ENCODE data around the gene SYNE2.
"Not testable (repeated sequence)": the region's sequence is repeated elsewhere in the genome, so short reads cannot be mapped to it uniquely, and the experiment has no call there.

Gene SYNE2, protein sequence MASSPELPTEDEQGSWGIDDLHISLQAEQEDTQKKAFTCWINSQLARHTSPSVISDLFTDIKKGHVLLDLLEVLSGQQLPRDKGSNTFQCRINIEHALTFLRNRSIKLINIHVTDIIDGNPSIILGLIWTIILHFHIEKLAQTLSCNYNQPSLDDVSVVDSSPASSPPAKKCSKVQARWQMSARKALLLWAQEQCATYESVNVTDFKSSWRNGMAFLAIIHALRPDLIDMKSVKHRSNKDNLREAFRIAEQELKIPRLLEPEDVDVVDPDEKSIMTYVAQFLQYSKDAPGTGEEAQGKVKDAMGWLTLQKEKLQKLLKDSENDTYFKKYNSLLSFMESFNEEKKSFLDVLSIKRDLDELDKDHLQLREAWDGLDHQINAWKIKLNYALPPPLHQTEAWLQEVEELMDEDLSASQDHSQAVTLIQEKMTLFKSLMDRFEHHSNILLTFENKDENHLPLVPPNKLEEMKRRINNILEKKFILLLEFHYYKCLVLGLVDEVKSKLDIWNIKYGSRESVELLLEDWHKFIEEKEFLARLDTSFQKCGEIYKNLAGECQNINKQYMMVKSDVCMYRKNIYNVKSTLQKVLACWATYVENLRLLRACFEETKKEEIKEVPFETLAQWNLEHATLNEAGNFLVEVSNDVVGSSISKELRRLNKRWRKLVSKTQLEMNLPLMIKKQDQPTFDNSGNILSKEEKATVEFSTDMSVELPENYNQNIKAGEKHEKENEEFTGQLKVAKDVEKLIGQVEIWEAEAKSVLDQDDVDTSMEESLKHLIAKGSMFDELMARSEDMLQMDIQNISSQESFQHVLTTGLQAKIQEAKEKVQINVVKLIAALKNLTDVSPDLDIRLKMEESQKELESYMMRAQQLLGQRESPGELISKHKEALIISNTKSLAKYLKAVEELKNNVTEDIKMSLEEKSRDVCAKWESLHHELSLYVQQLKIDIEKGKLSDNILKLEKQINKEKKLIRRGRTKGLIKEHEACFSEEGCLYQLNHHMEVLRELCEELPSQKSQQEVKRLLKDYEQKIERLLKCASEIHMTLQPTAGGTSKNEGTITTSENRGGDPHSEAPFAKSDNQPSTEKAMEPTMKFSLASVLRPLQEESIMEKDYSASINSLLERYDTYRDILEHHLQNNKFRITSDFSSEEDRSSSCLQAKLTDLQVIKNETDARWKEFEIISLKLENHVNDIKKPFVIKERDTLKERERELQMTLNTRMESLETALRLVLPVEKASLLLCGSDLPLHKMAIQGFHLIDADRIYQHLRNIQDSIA (N-terminal part only)

GRCh38 chr14:63852817-63853731 lies at the start of gene SYNE2:
Gene SYNE2 (plus strand): TSS chr14:63853004. CDS start chr14:63909149, 56,145 bp downstream.
- no peak within 1 kb of the TSS for H3K27ac Mint-ChIP-seq
- intact Hi-C loops (cut with micrococcal nuclease) = no loop called here
- H3K36me3 Mint-ChIP-seq (ENCODE audit: low read depth) = no peaks in the 10 kb centered on the region
- no peaks in the 10 kb centered on the region for H3K9me3 Mint-ChIP-seq
- peak within 1 kb of the TSS; percentile 67 for H3K4me3 Mint-ChIP-seq
- H3K4me1 Mint-ChIP-seq (ENCODE audit: low read depth) = peaks cover 8% of the 10 kb centered on the region
- peaks cover 66% of the 10 kb centered on the region for H3K27me3 Mint-ChIP-seq

GRCh38 chr14:63803221-63803791 lies 49.5 kb upstream of the SYNE2 start:
- intact Hi-C loops (cut with micrococcal nuclease); H3K9me3 Mint-ChIP-seq; H3K4me1 Mint-ChIP-seq (ENCODE audit: low read depth); H3K36me3 Mint-ChIP-seq (ENCODE audit: low read depth); H3K27me3 Mint-ChIP-seq; H3K27ac Mint-ChIP-seq; H3K4me3 Mint-ChIP-seq: not testable (repeated sequence)

DNA sequence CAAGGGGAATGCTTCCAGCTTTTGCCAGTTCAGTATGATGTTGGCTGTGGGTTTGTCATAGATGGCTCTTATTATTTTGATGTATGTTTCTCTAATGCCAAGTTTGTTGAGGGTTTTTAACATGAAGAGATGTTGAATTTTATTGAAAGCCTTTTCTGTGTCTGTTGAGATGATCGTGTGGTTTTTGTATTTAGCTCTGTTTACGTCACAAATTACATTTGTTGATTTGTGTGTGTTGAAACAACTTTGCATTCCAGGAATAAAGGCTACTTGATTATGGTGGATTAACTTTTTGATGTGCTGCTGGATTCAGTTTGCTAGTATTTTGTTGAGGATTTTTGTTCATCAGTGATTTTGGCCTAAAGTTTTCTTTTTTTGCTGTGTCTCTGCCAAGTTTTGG lies 46.7 kb upstream of the SYNE2 start:
- H3K4me1 Mint-ChIP-seq (ENCODE audit: low read depth); H3K27ac Mint-ChIP-seq: not testable (repeated sequence)

DNA sequence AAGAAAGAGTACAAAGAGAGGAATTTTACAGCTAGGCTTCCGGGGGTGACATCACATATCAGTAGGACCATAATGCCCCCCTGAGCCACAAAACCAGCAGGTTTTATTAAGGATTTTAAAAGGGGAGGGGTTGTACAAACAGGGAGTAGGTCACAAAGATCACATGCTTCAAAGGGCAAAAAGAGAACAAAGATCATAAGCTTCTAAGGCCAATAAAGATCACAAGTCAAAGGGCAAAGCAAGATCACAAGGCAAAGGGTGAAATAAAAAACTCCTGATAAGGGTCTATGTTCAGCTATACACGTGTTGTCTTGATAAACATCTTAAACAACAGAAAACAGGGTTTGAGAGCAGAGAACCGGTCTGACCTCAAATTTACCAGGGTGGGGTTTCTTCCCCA lies 41.1 kb upstream of the SYNE2 start:
- H3K27me3 Mint-ChIP-seq; H3K4me1 Mint-ChIP-seq (ENCODE audit: low read depth); H3K4me3 Mint-ChIP-seq; H3K36me3 Mint-ChIP-seq (ENCODE audit: low read depth); H3K27ac Mint-ChIP-seq; intact Hi-C loops (cut with micrococcal nuclease): not testable (repeated sequence)
- peaks cover 18% of the 10 kb centered on the region for H3K9me3 Mint-ChIP-seq

More for the DNA sequence above, 46.7 kb upstream of the SYNE2 start:
- H3K9me3 Mint-ChIP-seq; intact Hi-C loops (cut with micrococcal nuclease); H3K36me3 Mint-ChIP-seq (ENCODE audit: low read depth); H3K27me3 Mint-ChIP-seq; H3K4me3 Mint-ChIP-seq: not testable (repeated sequence)

DNA sequence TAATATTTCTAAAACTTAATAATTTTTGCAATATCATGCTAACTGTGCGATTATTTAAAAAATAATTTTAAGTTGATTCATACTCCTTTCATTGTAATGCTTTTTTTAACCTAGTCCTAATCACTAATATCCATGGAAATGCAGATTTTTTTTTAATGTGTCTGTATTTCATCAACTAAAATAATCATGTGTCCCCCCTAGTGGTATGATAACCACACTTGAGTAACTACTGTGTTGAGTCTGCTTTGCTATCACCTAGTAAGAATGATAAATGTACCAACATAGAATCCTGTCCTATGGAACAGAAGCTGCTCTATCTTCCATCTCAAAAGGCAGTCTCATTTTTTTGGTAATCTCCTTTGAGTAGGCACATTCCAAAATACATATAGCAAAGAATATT lies 19.1 kb upstream of the SYNE2 start:
- no peaks in the 10 kb centered on the region for H3K9me3 Mint-ChIP-seq
- intact Hi-C loops (cut with micrococcal nuclease) = no loop called here
- H3K4me3 Mint-ChIP-seq = no peak overlapping the region
- H3K27ac Mint-ChIP-seq = no peak overlapping the region
- H3K27me3 Mint-ChIP-seq = peaks cover 2% of the 10 kb centered on the region
- H3K36me3 Mint-ChIP-seq (ENCODE audit: low read depth) = no peaks in the 10 kb centered on the region
- no peaks in the 10 kb centered on the region for H3K4me1 Mint-ChIP-seq (ENCODE audit: low read depth)

- Mint-ChIP-seq H3K4me1 (ENCODE audit: low read depth) (no peaks in the 10 kb centered on the region), H3K9me3 (peaks cover 19% of the 10 kb centered on the region), H3K4me3 (no peak overlapping the region), H3K27me3 (peaks cover 7% of the 10 kb centered on the region), H3K27ac (no peak overlapping the region), H3K36me3 (ENCODE audit: low read depth) (no peaks in the 10 kb centered on the region)
- intact Hi-C loops (cut with micrococcal nuclease) = no loop called here
These were observed 11.8 kb upstream of the SYNE2 start for GRCh38 chr14:63840981-63841380.

DNA sequence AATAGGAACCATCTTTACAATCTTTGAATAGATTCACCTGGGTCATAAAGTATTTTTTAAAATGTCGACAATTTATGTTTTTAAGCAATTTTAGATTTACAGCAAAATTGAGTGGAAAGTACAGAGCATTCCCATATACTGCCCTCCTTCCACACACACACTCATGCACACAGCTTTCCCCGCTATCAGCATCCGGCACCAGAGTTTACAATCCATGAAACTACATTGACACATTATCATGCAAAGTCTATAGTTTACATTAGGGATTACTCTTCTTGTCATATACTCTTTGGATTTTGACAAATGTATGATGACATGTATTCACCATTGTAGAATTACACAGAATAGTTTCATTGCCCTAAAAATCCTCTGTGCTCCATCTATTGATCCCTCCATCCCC lies 9.0 kb upstream of the SYNE2 start:
- Mint-ChIP-seq H3K27me3 (peaks cover 13% of the 10 kb centered on the region), H3K4me1 (ENCODE audit: low read depth) (no peaks in the 10 kb centered on the region), H3K4me3 (no peak overlapping the region), H3K9me3 (peaks cover 19% of the 10 kb centered on the region), H3K27ac (no peak overlapping the region), H3K36me3 (ENCODE audit: low read depth) (no peaks in the 10 kb centered on the region)
- intact Hi-C loops (cut with micrococcal nuclease) = no loop called here

DNA sequence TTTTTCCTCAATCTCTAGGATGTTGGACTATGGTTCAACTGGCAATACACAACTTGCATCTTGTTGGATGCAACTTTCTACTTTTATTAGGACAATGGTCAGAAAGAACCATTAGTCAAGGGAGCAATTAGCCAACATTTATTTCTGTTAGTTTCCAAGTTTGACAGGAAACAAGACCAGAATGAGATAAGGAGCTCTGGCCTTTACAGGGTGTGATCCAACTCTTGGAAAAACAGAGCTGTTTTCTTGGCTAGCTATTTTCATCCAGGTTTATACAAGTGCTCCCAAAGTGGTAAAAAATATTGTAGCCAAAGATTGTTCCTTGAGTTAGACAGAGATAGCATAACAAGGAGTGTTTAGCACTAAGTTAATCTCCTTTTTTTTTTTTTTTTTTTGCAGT lies 3.9 kb upstream of the SYNE2 start:
- intact Hi-C loops (cut with micrococcal nuclease) = no loop called here
- no peak overlapping the region for H3K4me3 Mint-ChIP-seq
- H3K27ac Mint-ChIP-seq = no peak overlapping the region
- peaks cover 3% of the 10 kb centered on the region for H3K4me1 Mint-ChIP-seq (ENCODE audit: low read depth)
- no peaks in the 10 kb centered on the region for H3K36me3 Mint-ChIP-seq (ENCODE audit: low read depth)
- peaks cover 49% of the 10 kb centered on the region for H3K27me3 Mint-ChIP-seq
- H3K9me3 Mint-ChIP-seq = no peaks in the 10 kb centered on the region

DNA sequence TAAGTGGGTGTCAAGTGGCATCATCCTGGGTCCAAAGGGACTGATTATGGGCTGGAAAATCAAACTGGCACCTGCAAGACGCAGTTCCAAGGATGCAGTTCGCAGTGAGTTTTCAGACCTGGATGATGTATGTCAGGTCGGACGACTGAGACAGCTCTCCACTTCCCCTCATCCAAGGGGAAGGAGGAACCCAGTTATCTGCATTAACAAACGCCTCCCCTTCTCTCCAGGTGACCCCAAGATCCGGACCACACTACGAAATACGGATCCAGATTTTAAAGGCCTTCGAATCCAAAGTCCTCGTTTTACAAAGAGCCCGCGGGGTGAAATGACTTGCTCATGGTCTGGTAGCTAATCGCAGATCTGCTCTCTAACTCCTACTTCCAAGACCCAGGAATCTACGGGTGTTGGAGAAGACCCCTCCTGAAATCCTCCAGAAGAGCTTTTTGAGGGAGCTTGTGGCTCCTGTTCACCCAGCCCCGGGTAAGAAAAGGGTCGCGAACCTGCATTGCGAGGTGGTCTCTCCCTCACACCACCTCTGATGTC lies 460 bp upstream of the SYNE2 start:
- H3K27me3 Mint-ChIP-seq = peaks cover 66% of the 10 kb centered on the region
- H3K4me1 Mint-ChIP-seq (ENCODE audit: low read depth) = peaks cover 8% of the 10 kb centered on the region
- H3K4me3 Mint-ChIP-seq = peak overlapping the region; percentile 22
- no peaks in the 10 kb centered on the region for H3K36me3 Mint-ChIP-seq (ENCODE audit: low read depth)
- H3K27ac Mint-ChIP-seq = no peak overlapping the region
- intact Hi-C loops (cut with micrococcal nuclease) = no loop called here
- H3K9me3 Mint-ChIP-seq = no peaks in the 10 kb centered on the region

DNA sequence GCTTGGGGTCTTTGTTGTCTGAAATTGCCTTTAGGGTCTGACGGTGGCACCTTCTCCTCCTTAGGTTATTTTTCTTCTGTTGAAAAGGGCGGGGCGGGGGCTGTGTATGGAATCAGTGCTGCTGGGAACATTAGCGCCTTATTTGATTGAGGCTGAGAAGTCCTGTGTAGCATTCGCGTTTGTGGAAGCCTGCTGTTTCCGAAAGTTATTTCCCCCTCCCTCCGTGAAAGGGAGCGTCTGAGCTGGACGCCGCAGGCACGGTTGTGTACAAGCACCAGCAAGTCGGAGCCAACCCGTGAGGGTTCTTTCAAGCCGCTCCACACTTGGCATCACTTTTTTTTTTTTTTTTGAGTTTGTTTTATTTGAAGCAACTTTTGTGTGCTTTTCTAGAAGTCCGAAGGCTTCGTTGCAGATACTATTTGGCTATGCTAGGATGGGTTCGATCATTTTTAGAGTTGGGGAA lies 1.1 kb downstream of the SYNE2 start:
- intact Hi-C loops (cut with micrococcal nuclease) = no loop called here
- H3K27me3 Mint-ChIP-seq = peaks cover 68% of the 10 kb centered on the region
- no peak overlapping the region for H3K27ac Mint-ChIP-seq
- no peaks in the 10 kb centered on the region for H3K9me3 Mint-ChIP-seq
- H3K4me1 Mint-ChIP-seq (ENCODE audit: low read depth) = peaks cover 8% of the 10 kb centered on the region
- H3K4me3 Mint-ChIP-seq = peak overlapping the region; percentile 58
- no peaks in the 10 kb centered on the region for H3K36me3 Mint-ChIP-seq (ENCODE audit: low read depth)

DNA sequence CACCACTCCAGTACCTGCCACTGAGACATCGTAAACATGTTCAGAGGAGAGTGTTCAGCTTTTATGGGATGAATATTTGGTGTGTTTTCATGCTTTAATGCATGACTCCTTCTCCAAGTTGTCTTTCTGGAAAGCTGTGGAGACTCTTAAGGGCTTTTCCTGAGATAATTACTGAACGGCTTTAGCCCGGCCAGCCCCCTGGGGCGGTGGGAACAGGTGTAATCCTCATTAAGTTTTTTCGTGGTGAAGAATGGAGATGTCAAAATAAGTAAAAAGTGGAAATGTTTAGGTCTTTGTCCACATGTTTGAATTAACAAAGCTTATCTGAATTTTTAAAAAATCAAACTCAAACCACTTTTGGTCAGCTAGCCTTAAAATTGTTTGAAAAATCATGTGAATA lies 1.5 kb downstream of the SYNE2 start:
- intact Hi-C loops (cut with micrococcal nuclease) = no loop called here
- H3K36me3 Mint-ChIP-seq (ENCODE audit: low read depth) = no peaks in the 10 kb centered on the region
- H3K4me1 Mint-ChIP-seq (ENCODE audit: low read depth) = peaks cover 8% of the 10 kb centered on the region
- peaks cover 69% of the 10 kb centered on the region for H3K27me3 Mint-ChIP-seq
- H3K9me3 Mint-ChIP-seq = no peaks in the 10 kb centered on the region
- no peak overlapping the region for H3K4me3 Mint-ChIP-seq
- no peak overlapping the region for H3K27ac Mint-ChIP-seq

DNA sequence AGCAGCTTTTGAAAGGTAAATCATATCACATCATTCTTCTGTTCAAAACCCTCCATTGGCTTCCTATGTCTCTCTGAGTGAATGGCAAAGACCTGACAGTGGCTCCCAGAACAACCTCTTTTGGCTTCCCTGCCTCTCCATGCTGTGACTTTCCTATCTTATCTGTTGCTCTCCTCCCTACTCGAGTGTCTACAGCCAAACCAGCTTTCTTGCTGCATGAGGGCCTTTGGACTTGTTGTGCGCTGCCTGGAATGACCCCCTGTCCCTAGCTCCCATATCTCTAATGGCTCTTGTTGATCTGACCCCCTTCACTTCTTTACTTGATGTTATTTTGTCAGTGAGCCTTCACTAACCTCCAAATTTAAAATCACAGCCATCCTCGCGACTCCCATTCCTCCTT lies 2.5 kb downstream of the SYNE2 start:
- H3K27ac Mint-ChIP-seq = no peak overlapping the region
- no peaks in the 10 kb centered on the region for H3K9me3 Mint-ChIP-seq
- no peak overlapping the region for H3K4me3 Mint-ChIP-seq
- H3K36me3 Mint-ChIP-seq (ENCODE audit: low read depth) = no peaks in the 10 kb centered on the region
- H3K4me1 Mint-ChIP-seq (ENCODE audit: low read depth) = peaks cover 8% of the 10 kb centered on the region
- intact Hi-C loops (cut with micrococcal nuclease) = no loop called here
- H3K27me3 Mint-ChIP-seq = peaks cover 70% of the 10 kb centered on the region
